Activated CD4-positive, alpha-beta T cell treated with anti-CD3 and anti-CD28 coated beads, Interleukin-2, amount 50 U/mL, for 4 hours (primary cell): ENCODE results near the gene CYP19A1.

Experiments
- DNase-seq, 2 experiments: peaks; one replicate each; pipeline ENCODE4 v3.0.0-alpha.2; 2020

Gene CYP19A1

GRCh38 chr15:51172193-51172592 is 166.2 kb downstream of the CYP19A1 start:
- no peak for DNase-seq

- DNase-seq = no peak
Observed at GRCh38 chr15:51171634-51171932, 166.8 kb downstream of the CYP19A1 start.

GRCh38 chr15:51170882-51171633 is 167.3 kb downstream of the CYP19A1 start:
- DNase-seq = no peak

DNA sequence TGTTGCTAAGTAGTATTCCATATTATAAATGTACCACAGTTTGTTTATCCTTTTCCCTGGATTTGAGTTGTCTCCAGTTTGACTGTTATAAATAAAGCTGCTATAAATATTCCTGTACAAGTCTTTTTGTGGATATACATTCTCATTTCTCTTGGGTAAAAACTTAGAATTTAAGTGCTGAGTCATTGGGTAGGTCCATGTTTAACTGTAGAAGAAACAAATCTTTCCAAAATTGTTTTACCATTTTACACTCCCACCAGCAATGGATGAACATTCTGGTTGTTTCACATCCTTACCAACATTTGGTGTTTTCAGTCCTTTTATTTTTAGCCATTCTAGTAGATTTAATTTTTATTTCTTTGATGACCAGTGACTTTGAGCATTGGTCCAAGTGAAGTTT is 169.7 kb downstream of the CYP19A1 start:
- no peak for DNase-seq

GRCh38 chr15:51163843-51164242 is 174.6 kb downstream of the CYP19A1 start:
- DNase-seq = no peak

DNA sequence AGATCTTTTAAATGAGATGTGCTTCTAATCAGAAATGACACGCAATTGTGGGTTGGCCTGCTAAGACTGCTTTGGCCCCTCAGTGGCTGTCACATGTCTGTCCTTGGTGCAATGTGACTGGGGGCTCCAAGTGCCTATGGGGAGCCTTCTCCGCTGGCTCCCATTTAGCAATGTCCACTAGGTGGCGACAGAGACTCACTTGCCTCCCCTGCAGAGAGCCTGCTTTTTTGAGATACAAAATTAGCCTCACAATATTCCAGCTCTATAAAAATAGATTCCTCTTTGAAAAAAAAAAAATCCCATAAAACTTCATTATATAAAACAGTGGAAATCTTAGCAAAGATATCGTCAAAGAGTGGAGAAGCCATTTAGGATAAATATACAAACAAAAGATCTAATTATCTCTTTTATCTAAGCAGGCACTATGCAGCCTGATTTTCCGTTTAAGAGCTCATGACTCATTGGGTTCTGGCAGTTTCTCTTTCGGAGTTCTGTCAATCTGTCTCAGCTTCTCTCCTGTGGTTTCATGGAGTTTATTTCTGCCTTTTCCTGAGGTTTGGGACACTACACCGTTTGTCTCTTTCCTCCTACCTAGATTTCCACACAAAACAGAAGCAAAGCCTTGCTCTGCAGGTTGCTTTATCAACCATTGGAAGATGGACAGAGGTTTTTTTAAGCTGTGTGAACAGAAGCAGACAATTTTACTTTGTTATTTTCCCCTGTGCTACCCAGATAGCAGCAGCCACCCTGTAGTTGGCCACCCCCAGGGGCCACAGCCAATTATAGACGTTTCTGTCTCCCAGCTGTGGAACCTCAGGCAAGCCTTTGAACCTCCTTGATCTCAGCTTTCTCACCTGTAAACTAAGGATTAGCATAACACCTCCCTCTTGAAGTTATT is 175.3 kb downstream of the CYP19A1 start:
- peak; percentile 29 to 37 for DNase-seq

DNA sequence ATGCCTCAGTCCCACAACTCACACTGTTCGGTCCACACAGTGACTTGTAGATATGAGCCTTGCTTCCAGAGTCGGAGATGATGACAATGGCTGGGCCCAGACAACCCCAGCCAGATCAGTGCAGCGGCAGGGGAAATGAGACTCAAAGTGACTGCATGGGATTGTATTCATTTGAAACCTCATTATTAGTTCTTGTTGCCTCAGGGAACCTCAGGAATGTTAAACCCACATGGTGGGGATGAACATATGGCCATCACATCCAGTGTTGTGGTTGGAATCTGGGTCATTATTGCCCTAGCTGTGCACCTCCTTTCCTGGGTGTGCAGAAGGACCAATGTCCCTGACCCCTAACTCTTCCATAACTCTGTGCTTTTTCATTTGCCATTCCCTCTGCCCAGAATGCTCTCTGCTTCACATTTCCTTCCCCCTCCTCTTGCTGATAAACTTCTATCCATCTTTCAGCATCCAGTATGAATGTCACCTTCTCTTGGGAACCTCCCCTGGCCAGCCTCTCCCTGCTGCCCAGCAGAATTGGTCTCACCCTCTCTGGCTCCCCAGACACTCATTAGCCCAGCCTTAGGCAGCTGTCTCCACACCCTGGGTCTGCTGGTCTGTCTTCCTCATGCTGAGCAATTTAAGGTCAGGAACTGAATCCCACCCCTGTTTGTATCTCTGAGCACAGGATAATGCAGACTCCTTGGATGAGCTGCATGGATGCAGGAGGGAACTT is 176.7 kb downstream of the CYP19A1 start:
- DNase-seq = no peak

- no peak for DNase-seq
Observed at GRCh38 chr15:51160484-51160883, 177.9 kb downstream of the CYP19A1 start.
